ENCODE results near the gene HEATR5A.

GRCh38 chr14:31401369-31401932 is 18.9 kb downstream of the HEATR5A start:
- TF ChIP-seq, protein P1, sequence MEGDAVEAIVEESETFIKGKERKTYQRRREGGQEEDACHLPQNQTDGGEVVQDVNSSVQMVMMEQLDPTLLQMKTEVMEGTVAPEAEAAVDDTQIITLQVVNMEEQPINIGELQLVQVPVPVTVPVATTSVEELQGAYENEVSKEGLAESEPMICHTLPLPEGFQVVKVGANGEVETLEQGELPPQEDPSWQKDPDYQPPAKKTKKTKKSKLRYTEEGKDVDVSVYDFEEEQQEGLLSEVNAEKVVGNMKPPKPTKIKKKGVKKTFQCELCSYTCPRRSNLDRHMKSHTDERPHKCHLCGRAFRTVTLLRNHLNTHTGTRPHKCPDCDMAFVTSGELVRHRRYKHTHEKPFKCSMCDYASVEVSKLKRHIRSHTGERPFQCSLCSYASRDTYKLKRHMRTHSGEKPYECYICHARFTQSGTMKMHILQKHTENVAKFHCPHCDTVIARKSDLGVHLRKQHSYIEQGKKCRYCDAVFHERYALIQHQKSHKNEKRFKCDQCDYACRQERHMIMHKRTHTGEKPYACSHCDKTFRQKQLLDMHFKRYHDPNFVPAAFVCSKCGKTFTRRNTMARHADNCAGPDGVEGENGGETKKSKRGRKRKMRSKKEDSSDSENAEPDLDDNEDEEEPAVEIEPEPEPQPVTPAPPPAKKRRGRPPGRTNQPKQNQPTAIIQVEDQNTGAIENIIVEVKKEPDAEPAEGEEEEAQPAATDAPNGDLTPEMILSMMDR (IDR thresholded peaks at IDR 0.05; ENCODE audit: borderline replicate concordance, extremely low read depth, low read length, poor library complexity, severe bottlenecking): no peak
- TF ChIP-seq EZH2 (IDR thresholded peaks at IDR 0.05; ENCODE audit: borderline replicate concordance, low read depth, low read length, severe bottlenecking): no peak
